HG02571 (cell line): ENCODE results near the gene GOLGA8M.
"Not testable (repeated sequence)": the region's sequence is repeated elsewhere in the genome, so short reads cannot be mapped to it uniquely, and the experiment has no call there.

Source experiments
- ATAC-seq: cut with Tn5 transposase; IDR thresholded peaks from one replicate; pipeline ENCODE4 v1.9.1; 2021; ENCODE audit warnings: mild to moderate bottlenecking, moderate library complexity; ENCODE audit not compliant: unreplicated experiment

GOLGA8M gene

DNA sequence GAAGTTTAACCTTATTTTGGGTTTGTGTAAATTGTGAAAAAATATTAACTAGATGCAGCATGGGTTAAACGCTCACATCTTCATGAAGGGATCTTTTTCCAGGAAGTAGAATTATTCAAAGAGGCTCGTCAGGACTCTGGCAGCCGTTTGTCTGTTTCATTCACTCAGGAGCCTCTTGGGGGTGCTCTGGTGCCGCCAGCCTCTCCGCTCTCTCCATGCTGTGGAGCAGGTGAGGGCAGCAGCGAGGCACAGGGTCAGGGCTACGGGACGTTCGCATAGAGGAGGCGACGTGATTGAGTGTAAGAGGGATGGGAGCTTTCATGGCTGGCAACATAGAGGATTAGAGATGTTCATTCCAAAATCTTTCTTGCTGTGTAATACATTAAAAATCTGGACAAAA, 48.5 kb downstream of the GOLGA8M start:
- not testable (repeated sequence) for ATAC-seq

DNA sequence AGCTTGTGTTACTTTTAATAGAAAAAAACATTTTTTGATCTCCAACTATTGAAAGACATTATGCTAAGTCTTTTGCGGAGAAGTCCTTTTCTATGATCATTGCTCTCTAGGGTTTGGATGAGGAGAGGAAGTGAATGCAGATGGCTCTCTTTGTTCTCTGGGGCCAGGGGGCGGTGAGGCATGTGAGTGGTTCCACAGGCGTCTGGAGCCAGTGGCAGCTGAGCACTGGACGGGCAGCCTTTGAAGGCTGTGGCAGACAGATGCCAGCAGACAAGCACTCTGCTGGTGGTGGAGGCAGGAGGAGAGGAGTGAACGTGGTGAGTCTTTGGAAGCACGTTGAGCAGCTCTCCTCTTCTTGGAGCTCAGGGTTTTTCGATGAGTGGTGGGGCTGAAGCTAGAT, 51.5 kb downstream of the GOLGA8M start:
- ATAC-seq = not testable (repeated sequence)

DNA sequence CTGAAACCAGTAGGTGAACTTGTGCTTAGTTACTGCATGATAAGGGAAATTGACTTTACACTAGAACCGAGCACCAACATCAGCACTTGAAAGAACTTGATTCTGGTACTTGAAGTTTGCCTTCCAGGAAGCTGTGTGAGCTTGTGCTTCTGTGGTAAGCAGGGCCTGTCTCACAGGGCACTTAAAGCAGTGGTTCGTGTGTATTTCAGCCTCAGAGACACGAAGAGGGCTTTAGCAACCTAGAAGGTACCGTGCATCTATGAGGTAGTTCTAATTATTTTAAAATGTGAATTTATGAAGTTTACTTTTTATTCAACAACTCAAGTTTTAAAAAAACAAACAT, 56.2 kb downstream of the GOLGA8M start:
- ATAC-seq = not testable (repeated sequence)

DNA sequence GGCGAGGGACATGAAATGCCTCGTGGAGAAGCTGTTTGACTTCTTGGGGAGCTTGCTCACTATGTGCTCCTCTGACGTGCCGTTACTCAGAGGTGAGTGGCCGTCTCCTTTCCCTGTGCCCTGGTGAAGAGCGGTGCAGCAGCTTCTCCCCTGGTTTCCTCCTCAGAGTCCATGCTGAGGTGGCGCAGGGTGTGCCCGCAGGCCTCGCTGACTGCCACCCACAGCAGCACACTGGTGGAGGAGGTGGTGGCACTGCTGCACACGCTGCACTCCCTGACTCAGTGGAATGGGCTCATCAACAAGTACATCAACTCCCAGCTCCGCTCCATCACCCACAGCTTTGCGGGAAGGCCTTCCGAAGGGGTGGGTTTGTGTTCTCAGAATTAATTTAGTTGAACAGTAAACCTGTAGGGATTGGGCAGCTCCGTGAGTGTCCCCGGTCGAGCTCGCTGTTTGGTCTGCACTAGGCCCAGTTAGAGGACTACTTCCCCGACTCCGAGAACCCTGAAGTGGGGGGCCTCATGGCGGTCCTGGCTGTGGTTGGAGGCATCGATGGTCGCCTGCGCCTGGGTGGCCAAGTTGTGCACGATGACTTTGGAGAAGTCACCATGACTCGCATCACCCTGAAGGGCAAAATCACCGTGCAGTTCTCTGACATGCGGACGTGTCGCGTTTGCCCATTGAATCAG, 56.7 kb downstream of the GOLGA8M start:
- not testable (repeated sequence) for ATAC-seq

DNA sequence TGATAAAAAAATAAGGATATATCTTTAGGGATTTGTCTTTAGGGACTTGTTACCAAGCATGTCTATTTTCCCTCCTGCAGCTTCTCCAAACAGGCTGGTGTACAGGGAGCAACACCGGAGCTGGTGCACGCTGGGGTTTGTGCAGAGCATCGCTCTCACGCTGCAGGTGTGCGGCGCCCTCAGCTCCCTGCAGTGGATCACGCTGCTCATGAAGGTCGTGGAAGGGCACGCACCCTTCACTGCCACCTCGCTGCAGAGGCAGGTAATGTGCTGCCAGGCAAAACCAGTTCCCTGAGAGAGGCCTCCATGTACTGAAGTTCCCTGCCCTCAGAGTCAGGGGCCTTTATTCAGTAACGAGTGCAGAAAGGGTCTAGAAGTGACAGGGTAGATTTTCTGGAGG, 58.0 kb downstream of the GOLGA8M start:
- not testable (repeated sequence) for ATAC-seq

DNA sequence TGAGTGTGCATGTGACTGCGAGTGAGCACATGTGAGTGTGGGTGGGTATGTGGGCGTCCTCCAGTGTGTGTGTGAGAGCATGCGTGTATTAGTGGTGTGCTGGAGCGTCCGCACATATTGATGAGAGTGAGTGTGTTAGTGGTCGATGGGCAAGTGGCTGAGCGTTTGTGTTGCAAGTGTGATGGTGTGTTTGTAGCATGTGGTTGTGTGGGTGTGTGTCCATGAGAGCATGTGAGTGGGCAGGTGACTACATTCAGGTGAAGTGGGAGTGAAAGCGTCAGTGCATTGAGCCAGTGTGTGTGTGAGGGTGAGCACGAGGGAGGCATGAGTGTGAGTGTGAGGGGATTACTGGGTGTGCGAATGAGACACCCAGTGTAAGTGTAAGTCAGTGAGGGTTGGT, 59.7 kb downstream of the GOLGA8M start:
- ATAC-seq = not testable (repeated sequence)
